CD4-positive, alpha-beta T cell treated with Interleukin-2 at 100 ng/mL for 4 hours (primary cell): ENCODE results near the gene PAK4.
"Not testable (repeated sequence)": the region's sequence is repeated elsewhere in the genome, so short reads cannot be mapped to it uniquely, and the experiment has no call there.

Experiments
- DNase-seq: peaks from one replicate; pipeline ENCODE4 v3.0.0-alpha.2; 2020; ENCODE audit warnings: low spot score

PAK4 gene

DNA sequence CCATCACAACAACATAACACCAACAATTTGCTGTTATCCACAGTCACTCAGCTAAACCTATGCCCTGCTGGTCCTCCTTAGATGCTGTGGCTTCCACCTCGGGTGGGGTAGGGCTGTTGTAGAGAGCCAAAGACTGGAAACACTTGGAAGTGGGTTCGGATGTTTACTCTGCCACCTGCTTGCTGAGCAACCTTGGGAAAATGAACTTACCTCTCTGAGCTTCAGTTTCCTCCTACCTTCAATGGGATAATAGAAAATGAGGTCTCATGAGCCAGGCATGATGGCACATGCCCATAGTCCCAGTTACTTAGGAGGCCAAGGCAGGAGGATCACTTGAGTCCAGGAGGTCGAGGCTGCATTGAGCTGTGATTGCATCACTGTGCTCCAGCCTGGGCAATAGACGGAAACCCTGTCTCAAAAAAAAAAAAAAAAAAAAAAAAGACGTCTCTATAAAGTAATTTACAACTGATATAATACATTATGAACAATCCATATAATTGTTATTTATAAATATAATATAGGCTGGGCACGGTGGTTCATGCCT is 81.8 kb downstream of the PAK4 start:
- no peak for DNase-seq

DNA sequence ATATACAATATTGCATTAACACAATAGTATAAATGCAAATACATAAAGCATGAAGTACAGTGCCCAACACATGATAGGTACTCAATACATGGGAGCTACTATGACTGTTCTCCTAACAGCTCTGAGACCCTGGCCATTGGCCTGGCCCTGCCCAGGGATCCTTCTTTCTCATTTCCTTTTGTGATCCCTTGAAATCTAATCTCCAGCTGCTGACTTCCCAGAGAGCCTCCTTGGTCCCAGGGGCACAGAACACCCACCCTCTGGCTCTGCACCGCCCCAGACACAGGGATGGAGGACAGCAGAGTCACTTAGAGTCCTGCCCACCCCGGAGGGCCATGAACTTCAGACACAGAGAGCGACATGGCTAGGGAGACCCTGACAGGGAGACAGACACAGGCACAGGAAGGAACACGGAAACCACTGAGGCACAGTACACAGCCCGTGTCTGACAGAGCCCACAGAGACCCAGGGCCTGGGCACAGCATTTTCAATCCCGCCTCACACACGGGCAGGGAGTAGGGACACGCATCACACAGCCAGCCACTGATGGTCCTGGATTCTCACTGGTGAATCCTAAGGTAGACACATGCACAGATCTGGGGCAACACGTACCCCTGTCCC is 82.7 kb downstream of the PAK4 start:
- no peak for DNase-seq

DNA sequence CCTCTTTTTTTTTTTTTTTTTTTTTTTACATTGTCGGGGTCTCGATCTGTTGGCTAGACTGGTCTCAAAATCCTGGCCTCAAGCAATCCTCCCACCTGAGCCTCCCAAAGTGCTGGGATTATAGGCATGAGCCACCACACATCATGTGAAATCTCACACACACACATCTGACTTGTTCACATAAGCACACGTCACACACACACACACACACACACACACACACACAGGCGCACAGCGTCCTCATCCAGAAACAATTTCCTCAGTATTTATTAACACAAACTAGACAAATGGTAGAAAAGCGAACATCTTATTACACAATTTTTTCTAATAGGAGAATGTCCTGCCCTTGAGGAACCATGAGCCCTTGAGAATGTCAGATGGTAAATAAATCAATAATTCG is 83.6 kb downstream of the PAK4 start:
- no peak for DNase-seq

DNA sequence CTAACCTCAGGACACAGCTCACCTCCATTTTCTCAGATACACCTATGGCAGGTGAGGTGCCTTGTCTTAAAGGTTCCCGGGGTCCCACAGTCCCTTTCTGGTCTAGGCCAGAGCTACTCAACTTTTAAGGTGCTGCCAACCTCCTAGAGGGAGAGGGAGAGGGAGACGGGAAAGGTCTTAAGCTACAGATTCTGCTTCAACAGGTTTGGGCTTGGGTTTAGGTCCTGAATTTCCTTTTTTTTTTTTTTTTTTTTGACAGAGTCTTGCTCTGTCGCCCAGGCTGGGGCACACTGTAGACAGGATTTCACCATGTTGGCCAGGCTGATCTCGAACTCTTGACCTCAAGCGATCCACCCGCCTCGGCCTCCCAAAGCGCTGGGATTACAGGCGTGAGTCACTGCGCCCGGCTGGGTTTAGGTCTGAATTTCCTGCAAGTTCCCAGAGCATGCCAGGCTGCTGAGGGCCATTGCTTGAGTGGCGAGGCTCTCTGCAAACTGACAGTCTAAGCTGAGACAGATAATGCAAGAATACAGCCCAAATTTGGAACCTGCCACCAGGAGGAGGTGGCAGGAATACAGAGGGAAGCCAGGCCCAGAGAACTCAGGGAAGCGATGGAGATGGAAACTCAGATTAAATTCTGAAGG is 86.3 kb downstream of the PAK4 start:
- DNase-seq, result no peak

DNA sequence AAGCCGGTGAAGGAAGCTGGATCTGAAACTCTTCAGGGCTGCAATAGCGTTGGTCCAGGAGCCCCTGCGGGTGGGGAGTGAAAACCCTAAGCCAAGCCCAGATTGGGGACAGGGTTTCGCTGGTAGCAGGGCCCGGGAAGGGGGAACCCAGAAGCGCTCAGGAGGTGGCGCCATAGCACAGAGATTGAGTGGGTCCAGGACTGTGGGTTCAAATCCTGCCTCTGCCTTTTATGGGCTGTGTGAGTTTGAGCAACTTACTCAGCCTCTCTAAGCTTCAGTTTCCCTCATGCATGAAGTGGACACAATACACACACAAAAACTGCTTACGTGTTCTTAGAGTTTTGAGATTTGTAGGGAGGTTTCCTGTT is 86.8 kb downstream of the PAK4 start:
- DNase-seq, result peak; percentile 57

DNA sequence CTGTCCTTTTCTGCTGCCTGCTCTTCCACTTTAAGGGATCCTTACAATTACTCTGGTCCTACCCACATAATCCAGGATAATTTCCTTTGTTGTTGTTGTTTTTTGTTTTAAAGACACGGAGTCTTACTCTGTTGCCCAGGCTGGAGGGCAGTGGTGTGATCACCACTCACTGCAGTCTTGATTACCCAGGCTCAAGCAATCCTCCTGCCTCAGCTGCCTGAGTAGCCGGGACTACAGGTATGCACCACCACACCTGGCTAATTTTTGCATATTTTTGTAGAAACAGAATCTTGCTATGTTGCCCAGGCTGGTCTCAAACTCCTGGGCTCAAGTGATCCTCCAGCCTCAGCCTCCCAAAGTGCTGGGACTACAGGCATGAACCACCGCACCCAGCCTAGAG is 89.7 kb downstream of the PAK4 start:
- not testable (repeated sequence) for DNase-seq

DNA sequence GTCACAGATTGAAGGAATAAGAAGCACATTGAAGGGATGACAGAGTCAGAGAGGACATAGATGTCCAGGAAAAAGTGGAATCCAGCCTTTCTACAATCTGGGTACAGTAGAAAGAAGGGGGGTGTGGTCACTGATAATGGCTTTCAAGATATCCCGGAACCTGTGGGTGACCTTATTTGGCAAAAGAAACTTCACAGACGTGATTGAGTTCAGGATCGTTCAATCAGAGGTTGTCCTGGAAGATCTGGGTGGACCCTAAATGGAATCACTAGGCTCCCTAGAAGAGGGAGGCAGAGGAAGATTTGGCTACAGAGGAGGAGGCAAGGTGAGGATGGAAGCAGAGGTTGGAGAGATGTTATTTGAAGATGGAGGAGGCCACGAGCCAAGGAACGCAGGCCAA is 91.5 kb downstream of the PAK4 start:
- DNase-seq, result no peak

DNA sequence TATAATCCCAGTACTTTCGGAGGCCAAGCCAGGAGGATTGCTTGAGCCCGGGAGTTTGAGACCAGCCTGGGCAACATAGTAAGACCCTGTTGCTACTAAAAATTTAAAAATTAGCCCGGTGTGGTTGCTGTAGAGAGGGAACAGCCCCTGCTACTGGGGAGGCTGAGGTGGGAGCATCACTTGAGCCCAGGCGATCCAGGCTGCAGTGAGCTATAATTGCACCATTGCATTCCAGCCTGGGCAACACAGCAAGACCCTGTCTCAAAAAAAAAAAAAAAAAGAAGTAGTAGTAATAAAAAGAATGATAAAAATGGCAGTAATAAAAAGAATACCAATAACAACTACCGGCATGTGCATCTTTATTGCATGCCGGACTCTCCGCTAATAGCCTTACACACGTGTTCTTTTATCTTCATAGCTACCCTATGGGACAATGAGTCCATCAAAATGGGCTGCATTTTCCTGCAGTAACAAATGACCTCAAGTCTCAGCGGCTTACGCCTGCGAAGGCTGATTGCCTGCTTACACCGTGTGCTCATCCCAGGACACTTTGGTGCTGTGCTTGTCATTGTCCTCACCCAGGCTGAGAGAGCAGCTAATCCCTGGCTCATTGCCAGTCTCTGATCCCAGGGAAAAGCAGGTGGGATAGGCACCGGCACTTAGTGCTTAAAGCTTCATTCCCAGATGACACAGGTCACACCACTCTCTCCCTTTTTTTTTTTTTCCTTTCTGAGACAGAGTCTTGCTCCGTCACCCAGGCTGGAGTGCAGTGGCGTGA is 92.8 kb downstream of the PAK4 start:
- no peak for DNase-seq

DNA sequence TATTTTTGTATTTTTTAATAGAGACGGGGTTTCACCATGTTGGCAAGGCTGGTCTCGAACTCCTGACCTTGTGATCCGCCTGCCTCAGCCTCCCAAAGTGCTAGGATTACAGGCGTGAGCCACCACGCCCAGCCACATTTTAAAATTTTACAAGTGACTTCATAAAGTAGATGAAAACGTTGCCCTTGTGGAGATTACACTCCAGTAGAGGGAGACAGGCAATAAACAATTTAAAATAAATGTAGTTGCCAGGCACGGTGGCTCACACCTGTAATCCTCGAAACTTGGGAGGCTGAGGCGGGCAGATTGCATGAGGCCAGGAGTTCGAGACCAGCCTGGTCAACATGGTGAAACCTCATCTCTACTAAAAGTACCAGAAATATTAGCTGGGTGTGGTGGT is 93.5 kb downstream of the PAK4 start:
- DNase-seq, result not testable (repeated sequence)

DNA sequence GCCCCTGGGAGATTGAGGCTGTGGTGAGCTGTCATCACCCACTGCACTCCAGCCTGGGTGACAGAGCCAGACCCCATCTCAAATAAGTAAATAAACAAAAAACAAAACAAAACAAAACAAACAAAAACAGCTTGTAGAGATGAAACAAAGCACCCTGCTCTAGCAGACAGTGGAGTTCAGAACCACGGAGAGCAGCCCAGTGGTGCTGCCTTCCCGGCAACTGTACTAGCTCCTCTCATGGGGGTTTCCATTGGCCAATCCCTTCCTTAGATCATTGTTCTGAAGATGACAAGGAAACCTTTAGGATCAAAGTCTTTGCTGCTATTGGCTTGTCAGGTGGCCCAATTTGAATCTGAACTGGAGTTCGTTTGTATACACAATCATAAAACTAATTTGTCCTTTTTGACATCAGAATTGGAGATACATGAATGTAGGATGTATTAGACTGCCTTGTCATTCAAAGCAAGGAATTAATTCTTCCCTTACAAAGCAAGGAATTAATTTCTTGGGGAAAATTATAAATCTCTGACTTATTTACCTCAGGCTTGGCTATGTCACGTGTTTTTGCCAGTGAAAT is 98.2 kb downstream of the PAK4 start:
- no peak for DNase-seq

DNA sequence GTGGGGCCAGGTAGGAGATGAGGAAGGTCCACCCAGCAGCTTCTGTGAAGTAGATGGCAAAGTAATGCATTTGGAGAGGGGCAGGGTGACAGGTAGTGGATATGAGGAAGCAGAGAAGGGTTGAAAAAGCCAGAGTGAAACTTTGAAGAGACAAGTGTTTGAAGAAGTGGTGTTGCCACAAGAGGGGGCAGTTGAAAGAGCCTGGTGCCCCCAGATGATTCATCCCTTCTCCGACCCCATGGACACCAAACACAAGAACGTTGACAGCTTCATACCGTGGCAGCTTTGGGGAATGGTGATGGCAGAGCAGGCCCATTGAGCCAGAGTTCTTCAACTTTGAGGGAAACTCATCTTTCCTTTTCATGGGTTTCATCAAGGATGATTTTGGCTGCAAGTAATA is 99.3 kb downstream of the PAK4 start:
- DNase-seq, result no peak
